Heart left ventricle (tissue), 13 donors: Measurements from ENCODE around the gene TM9SF1.

Experiments
- POLR2A ChIP-seq, 2 donors: fragments of 450-650 bp; IDR thresholded peaks; one replicate each; pipeline ENCODE4 v1.6.1; 2017; ENCODE audit warnings: antibody characterized with exemption in 2 of 2, mild to moderate bottlenecking in 2 of 2, moderate library complexity in 2 of 2
- TF ChIP-seq, protein P1 (sequence below), 12 donors: fragments of 200-600 bp; sonication (generic) in 4 of 12; IDR thresholded peaks; one replicate each; pipeline versions ENCODE4 v1.5.0 to v1.8.0; 2018 to 2022; ENCODE audit warnings: antibody characterized with exemption in 12 of 12, mild to moderate bottlenecking in 5 of 12
- donor health status: ischemic (EF 13 %, LVEDD 7.1; RV severe dilation, severe dysfunction).
- donor health status: DM: no; HTN: yes; CAD: no.
- donor health status: DM: no; HTN: no; CAD: no.
- donor health status: ischemic (EF 25% LVEDD 6.9; RV normal size, moderate dysfunction).
- donor health status: ischemic (EF 25% LVEDD 5.7; RV mildly dilated, moderate dysfunction).
- donor health status: ischemic (EF 35%, LVEDD 5.7; RV mildly dilated, moderate dysfunction).
- donor health status: nonischemic (EF 11% LVEDD 7.7; RV severe dilation, severe dysfunction).
- donor health status: DM: yes; HTN: yes; CAD: no.
- donor health status: PGD.
- donor health status: ischemic (EF 29% LVEDD 5.4; RV normal size, mild dysfunction).
- donor health status: nonischemic (EF 23%, LVEDD 6.1; RV moderate dilation, normal function).

DNA sequence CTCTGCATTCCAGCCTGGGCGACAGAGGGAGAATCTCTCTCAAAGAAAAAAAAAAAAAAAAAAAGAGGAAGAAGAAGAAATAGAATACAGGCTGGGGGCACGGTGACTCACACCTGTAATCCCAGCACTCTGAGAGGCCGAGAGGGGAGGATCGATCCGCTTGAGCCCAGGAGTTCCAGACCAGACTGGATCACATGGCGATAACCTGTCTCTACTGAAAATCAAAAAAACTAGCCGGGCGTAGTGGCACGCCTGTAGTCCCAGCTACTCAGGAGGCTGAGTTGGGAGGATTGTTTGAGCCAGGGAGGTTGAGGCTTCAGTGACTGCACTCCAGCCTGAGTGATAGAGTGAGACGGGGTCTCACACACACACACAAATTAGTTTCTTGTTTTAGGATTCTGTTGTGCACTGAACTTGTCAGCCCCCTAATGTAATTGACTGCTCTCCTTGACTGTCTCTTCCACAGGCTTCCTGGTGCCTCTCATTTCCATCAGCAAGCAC lies 48.1 kb upstream of the TM9SF1 start:
- TF ChIP-seq, protein P1, sequence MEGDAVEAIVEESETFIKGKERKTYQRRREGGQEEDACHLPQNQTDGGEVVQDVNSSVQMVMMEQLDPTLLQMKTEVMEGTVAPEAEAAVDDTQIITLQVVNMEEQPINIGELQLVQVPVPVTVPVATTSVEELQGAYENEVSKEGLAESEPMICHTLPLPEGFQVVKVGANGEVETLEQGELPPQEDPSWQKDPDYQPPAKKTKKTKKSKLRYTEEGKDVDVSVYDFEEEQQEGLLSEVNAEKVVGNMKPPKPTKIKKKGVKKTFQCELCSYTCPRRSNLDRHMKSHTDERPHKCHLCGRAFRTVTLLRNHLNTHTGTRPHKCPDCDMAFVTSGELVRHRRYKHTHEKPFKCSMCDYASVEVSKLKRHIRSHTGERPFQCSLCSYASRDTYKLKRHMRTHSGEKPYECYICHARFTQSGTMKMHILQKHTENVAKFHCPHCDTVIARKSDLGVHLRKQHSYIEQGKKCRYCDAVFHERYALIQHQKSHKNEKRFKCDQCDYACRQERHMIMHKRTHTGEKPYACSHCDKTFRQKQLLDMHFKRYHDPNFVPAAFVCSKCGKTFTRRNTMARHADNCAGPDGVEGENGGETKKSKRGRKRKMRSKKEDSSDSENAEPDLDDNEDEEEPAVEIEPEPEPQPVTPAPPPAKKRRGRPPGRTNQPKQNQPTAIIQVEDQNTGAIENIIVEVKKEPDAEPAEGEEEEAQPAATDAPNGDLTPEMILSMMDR (IDR thresholded peaks at IDR 0.05): no peak
- TF ChIP-seq POLR2A (IDR thresholded peaks at IDR 0.05): no peak
